ENCODE measurements around the gene NBEA.

Gene NBEA

DNA sequence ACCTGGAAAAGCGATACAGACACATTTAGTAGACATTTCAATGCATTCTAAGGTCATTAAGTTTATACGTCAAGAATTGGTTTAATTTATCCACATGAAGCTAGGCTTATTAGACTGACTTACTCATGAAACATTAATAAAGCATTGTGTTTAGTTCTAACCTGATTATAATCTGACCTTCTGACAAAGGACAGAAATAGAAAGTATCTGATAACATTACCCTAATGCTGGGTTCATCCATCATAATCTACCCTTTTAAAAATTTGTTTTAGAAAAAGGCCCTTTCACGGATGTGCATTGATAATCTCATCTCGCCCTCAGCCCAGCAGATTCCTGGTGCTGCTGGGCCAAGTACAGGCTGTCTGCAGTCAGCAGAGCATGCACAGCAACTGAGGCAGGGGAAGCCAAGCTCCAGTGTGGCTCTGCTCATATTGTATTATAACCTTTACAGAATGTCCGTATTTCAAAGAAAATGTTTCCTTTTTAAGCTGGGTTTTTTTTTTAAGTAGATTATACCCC lies 676.6 kb downstream of the NBEA start:
- H3K27me3 ChIP-seq (ENCODE audit: control insufficient read depth in 5 of 5, insufficient read depth in 4 of 5, low read length in 5 of 5): no peaks in the 10 kb centered on the region
- H3K27ac ChIP-seq (ENCODE audit: low read depth, low read length): no peak overlapping the region
- no peaks in the 10 kb centered on the region for H3K36me3 ChIP-seq (ENCODE audit: control insufficient read depth in 5 of 5, insufficient read depth in 5 of 5, low read length in 5 of 5)
- H3K9ac ChIP-seq (ENCODE audit: low read length in 5 of 5): no peak overlapping the region
- H3K4me1 ChIP-seq (ENCODE audit: control insufficient read depth in 5 of 5, insufficient read depth in 5 of 5, low read length in 5 of 5): no peaks in the 10 kb centered on the region
- no peaks in the 10 kb centered on the region for H3K9me3 ChIP-seq (ENCODE audit: control insufficient read depth in 5 of 5, low read length in 5 of 5)
- H3K4me3 ChIP-seq (ENCODE audit: low read depth in 1 of 5, low read length in 5 of 5): no peak overlapping the region

DNA sequence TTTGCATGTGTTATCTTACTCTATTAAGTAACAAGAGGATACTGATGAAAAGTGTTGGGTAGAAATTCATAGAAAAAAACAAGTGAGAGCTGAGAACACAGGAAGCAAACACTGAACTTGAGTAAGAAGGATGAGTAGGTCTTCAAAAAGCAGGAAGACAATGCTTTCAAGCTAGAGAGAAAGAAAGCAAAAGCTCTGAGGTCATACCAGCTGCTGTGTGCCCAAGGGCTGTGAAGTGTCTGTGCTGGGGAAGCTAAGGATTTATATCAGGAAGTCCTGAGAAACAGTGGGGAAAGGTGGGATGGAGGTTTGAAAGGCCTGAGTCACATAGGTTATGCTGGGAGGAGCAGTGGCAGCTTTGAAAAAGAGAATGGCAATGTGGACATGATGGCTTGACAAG lies 679.9 kb downstream of the NBEA start:
- no peak overlapping the region for H3K27ac ChIP-seq (ENCODE audit: low read depth, low read length)
- no peak overlapping the region for H3K4me3 ChIP-seq (ENCODE audit: low read depth in 1 of 5, low read length in 5 of 5)
- no peaks in the 10 kb centered on the region for H3K36me3 ChIP-seq (ENCODE audit: control insufficient read depth in 5 of 5, insufficient read depth in 5 of 5, low read length in 5 of 5)
- no peak overlapping the region for H3K9ac ChIP-seq (ENCODE audit: low read length in 5 of 5)
- no peaks in the 10 kb centered on the region for H3K27me3 ChIP-seq (ENCODE audit: control insufficient read depth in 5 of 5, insufficient read depth in 4 of 5, low read length in 5 of 5)
- H3K4me1 ChIP-seq (ENCODE audit: control insufficient read depth in 5 of 5, insufficient read depth in 5 of 5, low read length in 5 of 5): no peaks in the 10 kb centered on the region
- no peaks in the 10 kb centered on the region for H3K9me3 ChIP-seq (ENCODE audit: control insufficient read depth in 5 of 5, low read length in 5 of 5)

DNA sequence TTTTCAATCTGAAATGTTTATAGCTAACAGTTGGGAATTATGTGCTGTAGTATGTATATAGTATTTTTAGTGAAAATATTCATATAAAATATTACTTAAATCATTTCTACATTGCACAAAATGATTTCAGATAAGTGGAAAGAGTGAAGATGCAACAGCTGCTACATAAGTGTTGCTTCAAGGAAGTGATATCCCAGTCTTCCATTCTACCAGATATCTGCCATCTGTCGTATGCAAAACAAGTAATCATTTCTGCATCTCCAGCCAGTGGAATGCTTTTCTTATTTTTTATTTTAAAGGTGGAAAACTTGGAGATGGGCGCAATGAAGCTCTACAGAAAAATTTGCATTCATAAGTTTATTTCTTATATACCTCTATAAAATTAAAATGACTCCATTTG lies 687.0 kb downstream of the NBEA start:
- H3K9me3 ChIP-seq (ENCODE audit: control insufficient read depth in 5 of 5, low read length in 5 of 5): no peaks in the 10 kb centered on the region
- no peak overlapping the region for H3K9ac ChIP-seq (ENCODE audit: low read length in 5 of 5)
- no peaks in the 10 kb centered on the region for H3K36me3 ChIP-seq (ENCODE audit: control insufficient read depth in 5 of 5, insufficient read depth in 5 of 5, low read length in 5 of 5)
- H3K4me3 ChIP-seq (ENCODE audit: low read depth in 1 of 5, low read length in 5 of 5): no peak overlapping the region
- H3K27ac ChIP-seq (ENCODE audit: low read depth, low read length): no peak overlapping the region
- no peaks in the 10 kb centered on the region for H3K4me1 ChIP-seq (ENCODE audit: control insufficient read depth in 5 of 5, insufficient read depth in 5 of 5, low read length in 5 of 5)
- H3K27me3 ChIP-seq (ENCODE audit: control insufficient read depth in 5 of 5, insufficient read depth in 4 of 5, low read length in 5 of 5): no peaks in the 10 kb centered on the region

DNA sequence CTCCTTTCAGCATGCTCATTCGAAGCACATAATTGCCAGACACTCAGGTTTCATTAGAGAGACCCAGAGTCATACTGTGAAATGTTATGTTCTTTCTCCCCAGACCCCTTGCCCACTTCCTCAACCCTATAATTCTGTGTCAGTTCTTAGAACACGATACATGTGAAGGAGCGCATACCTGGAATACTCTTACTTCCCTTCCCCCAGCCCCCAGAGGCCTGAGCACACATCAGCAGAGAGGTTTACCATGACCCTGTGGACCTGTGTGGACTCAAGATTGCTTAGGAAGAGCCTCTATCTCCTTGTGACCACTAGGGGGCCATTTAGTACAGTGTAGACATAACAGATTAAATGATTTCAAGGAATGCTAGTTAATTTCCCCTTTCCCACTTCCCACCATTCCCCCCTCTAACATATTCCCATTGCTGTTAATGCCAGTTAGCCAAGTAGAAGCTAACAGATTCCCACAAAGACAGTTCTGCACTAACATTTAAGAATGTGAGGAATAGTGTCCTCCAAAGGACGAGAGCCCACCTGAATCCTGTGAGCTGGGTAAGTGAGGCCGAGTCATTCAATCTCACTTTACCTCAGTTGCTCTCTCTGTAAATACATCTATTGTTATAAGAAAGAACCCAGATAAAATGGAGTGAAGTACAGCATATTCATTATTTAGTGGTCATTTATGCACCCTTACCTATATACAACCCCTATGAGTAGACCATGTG lies 688.6 kb downstream of the NBEA start:
- Histone ChIP-seq H3K4me3 (ENCODE audit: low read depth in 1 of 5, low read length in 5 of 5) (no peak overlapping the region), H3K36me3 (ENCODE audit: control insufficient read depth in 5 of 5, insufficient read depth in 5 of 5, low read length in 5 of 5) (no peaks in the 10 kb centered on the region), H3K27ac (ENCODE audit: low read depth, low read length) (no peak overlapping the region), H3K9ac (ENCODE audit: low read length in 5 of 5) (no peak overlapping the region), H3K4me1 (ENCODE audit: control insufficient read depth in 5 of 5, insufficient read depth in 5 of 5, low read length in 5 of 5) (no peaks in the 10 kb centered on the region), H3K9me3 (ENCODE audit: control insufficient read depth in 5 of 5, low read length in 5 of 5) (no peaks in the 10 kb centered on the region), H3K27me3 (ENCODE audit: control insufficient read depth in 5 of 5, insufficient read depth in 4 of 5, low read length in 5 of 5) (no peaks in the 10 kb centered on the region)

DNA sequence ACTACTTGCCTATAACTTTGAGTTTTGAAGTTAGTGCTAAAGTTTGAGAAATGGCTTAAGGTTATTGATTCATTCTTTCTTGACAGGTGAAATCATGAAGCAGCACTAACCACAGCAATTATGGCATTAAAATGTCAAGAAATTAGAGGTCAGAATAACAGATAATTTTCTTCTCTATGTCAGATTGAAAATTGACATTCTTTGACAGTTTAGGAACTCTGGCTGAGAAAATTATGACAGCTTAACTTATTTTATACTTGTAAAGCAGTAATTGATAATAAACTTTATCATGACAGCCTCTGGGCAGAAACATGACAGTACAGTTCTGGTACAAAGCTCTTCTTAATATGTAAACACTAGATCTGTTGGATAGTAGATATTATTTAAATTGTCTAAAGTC lies 689.6 kb downstream of the NBEA start:
- Histone ChIP-seq H3K27ac (ENCODE audit: low read depth, low read length) (no peak overlapping the region), H3K27me3 (ENCODE audit: control insufficient read depth in 5 of 5, insufficient read depth in 4 of 5, low read length in 5 of 5) (no peaks in the 10 kb centered on the region), H3K36me3 (ENCODE audit: control insufficient read depth in 5 of 5, insufficient read depth in 5 of 5, low read length in 5 of 5) (no peaks in the 10 kb centered on the region), H3K4me1 (ENCODE audit: control insufficient read depth in 5 of 5, insufficient read depth in 5 of 5, low read length in 5 of 5) (no peaks in the 10 kb centered on the region), H3K9ac (ENCODE audit: low read length in 5 of 5) (no peak overlapping the region), H3K9me3 (ENCODE audit: control insufficient read depth in 5 of 5, low read length in 5 of 5) (no peaks in the 10 kb centered on the region), H3K4me3 (ENCODE audit: low read depth in 1 of 5, low read length in 5 of 5) (no peak overlapping the region)

DNA sequence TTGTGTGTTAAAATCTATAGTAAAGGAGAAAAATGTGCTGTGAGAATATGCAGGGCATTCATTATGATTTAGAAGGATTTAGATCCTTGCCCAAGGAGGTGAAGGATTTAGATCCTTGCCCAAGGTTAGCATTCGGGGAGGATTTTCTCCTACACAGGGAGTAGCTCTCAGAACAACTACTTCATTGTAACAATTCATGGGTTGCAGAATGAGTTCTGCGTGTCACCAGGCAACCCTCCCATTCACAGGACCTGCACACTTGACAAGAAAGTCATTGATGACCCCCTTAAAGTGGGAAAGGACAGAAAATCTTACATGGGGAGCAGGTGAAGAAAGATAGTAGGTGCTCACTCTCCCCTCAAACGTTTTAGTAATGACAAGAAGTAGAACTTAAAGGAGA lies 701.6 kb downstream of the NBEA start:
- H3K9ac ChIP-seq (ENCODE audit: low read length in 5 of 5): no peak overlapping the region
- no peaks in the 10 kb centered on the region for H3K4me1 ChIP-seq (ENCODE audit: control insufficient read depth in 5 of 5, insufficient read depth in 5 of 5, low read length in 5 of 5)
- no peaks in the 10 kb centered on the region for H3K27me3 ChIP-seq (ENCODE audit: control insufficient read depth in 5 of 5, insufficient read depth in 4 of 5, low read length in 5 of 5)
- no peak overlapping the region for H3K4me3 ChIP-seq (ENCODE audit: low read depth in 1 of 5, low read length in 5 of 5)
- H3K9me3 ChIP-seq (ENCODE audit: control insufficient read depth in 5 of 5, low read length in 5 of 5): no peaks in the 10 kb centered on the region
- no peak overlapping the region for H3K27ac ChIP-seq (ENCODE audit: low read depth, low read length)
- H3K36me3 ChIP-seq (ENCODE audit: control insufficient read depth in 5 of 5, insufficient read depth in 5 of 5, low read length in 5 of 5): no peaks in the 10 kb centered on the region

DNA sequence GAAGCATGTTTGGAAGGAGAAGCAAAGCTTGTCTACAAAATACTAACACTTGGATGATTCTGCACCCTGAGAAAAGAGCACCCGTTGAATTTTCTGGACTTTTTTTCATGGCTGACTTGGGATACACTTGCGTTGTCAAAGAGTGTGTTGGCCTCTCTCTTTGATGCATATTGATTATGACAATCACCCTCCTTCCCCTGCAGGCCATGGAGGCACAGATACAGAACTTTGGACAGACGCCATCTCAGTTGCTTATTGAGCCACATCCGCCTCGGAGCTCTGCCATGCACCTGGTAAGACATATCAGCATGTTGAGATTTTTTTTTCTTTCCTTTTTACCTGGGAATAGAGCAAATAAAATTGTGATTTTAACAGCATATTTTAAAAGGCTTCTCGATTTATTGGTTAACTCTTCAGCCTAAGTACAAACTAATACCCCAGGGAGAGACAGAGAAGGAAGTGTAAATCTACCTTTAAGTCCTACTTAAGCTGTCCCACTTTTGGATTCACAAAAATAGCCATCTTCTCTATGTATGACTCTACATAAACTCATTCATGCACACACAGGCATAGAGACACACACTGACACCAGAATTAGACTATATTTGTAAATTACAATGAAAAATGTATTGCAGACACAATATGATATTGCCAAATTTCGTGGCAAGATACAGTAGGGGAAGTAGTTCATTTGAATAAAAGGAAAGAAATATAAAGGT lies 704.1 kb downstream of the NBEA start:
- no peak overlapping the region for H3K27ac ChIP-seq (ENCODE audit: low read depth, low read length)
- H3K9ac ChIP-seq (ENCODE audit: low read length in 5 of 5): no peak overlapping the region
- H3K36me3 ChIP-seq (ENCODE audit: control insufficient read depth in 5 of 5, insufficient read depth in 5 of 5, low read length in 5 of 5): no peaks in the 10 kb centered on the region
- H3K4me1 ChIP-seq (ENCODE audit: control insufficient read depth in 5 of 5, insufficient read depth in 5 of 5, low read length in 5 of 5): no peaks in the 10 kb centered on the region
- H3K9me3 ChIP-seq (ENCODE audit: control insufficient read depth in 5 of 5, low read length in 5 of 5): no peaks in the 10 kb centered on the region
- H3K27me3 ChIP-seq (ENCODE audit: control insufficient read depth in 5 of 5, insufficient read depth in 4 of 5, low read length in 5 of 5): no peaks in the 10 kb centered on the region
- no peak overlapping the region for H3K4me3 ChIP-seq (ENCODE audit: low read depth in 1 of 5, low read length in 5 of 5)

DNA sequence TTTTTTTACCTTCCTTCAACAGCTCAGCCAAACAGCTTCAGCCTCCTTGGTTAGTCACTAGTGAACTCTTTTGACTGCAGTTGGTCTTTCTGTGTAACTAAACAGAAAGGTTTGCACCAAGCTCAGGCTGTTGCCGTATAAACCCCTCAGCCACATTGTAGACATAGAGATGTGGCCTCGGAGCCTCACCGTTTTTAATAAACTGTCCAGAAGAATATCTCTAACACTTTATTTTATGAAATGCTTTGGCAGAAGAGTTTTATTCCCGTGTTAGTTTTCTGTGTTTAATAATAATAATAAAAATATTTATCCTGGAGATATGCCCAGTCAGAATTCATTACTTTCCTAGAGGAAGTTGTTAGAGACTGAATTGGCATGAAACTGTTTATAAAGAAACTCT lies 706.1 kb downstream of the NBEA start:
- Histone ChIP-seq H3K27me3 (ENCODE audit: control insufficient read depth in 5 of 5, insufficient read depth in 4 of 5, low read length in 5 of 5) (no peaks in the 10 kb centered on the region), H3K36me3 (ENCODE audit: control insufficient read depth in 5 of 5, insufficient read depth in 5 of 5, low read length in 5 of 5) (no peaks in the 10 kb centered on the region), H3K9me3 (ENCODE audit: control insufficient read depth in 5 of 5, low read length in 5 of 5) (no peaks in the 10 kb centered on the region), H3K27ac (ENCODE audit: low read depth, low read length) (no peak overlapping the region), H3K4me1 (ENCODE audit: control insufficient read depth in 5 of 5, insufficient read depth in 5 of 5, low read length in 5 of 5) (no peaks in the 10 kb centered on the region), H3K9ac (ENCODE audit: low read length in 5 of 5) (no peak overlapping the region), H3K4me3 (ENCODE audit: low read depth in 1 of 5, low read length in 5 of 5) (no peak overlapping the region)

DNA sequence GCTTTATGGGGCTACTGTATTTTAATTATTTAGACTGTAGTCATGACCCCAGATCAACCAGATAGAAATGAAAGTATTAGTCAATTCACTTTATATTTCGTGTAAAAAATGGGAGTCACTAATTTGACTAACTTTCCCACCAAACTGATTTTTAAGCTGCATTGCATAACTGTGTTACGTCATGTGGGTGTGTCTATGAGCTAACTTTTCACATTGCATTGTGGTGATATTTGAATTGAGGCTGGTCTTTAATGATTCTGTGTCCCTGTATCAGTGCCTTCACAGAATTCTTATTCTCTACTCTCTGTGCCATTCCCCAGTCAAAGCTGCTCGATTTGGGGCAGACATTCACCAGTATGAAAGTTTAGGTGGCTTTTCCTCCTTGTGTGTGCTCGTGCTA lies 707.1 kb downstream of the NBEA start:
- Histone ChIP-seq H3K4me1 (ENCODE audit: control insufficient read depth in 5 of 5, insufficient read depth in 5 of 5, low read length in 5 of 5) (no peaks in the 10 kb centered on the region), H3K9ac (ENCODE audit: low read length in 5 of 5) (no peak overlapping the region), H3K27ac (ENCODE audit: low read depth, low read length) (no peak overlapping the region), H3K9me3 (ENCODE audit: control insufficient read depth in 5 of 5, low read length in 5 of 5) (no peaks in the 10 kb centered on the region), H3K4me3 (ENCODE audit: low read depth in 1 of 5, low read length in 5 of 5) (no peak overlapping the region), H3K36me3 (ENCODE audit: control insufficient read depth in 5 of 5, insufficient read depth in 5 of 5, low read length in 5 of 5) (no peaks in the 10 kb centered on the region), H3K27me3 (ENCODE audit: control insufficient read depth in 5 of 5, insufficient read depth in 4 of 5, low read length in 5 of 5) (no peaks in the 10 kb centered on the region)

DNA sequence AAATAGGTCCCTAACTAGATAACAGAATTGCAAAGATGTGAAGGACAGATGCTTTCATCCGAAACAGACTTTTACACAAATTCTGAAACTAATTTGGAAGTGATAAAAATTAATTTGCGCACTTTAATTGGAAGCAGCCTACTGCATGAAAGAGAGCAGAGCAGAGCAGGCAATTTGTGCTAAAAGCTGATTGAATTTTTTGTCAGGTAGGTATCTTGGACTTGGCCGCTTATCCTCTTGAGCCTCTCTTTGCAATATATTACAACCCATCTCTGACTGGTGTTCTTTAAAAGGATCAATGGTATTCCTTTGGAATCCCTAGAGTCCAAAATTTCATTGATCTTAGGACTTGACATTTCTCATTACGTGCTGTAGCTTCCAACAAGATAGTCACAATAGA lies 717.7 kb downstream of the NBEA start:
- no peak overlapping the region for H3K9ac ChIP-seq (ENCODE audit: low read length in 5 of 5)
- no peak overlapping the region for H3K4me3 ChIP-seq (ENCODE audit: low read depth in 1 of 5, low read length in 5 of 5)
- no peak overlapping the region for H3K27ac ChIP-seq (ENCODE audit: low read depth, low read length)
- H3K9me3 ChIP-seq (ENCODE audit: control insufficient read depth in 5 of 5, low read length in 5 of 5): no peaks in the 10 kb centered on the region
- peaks cover 0 to 3% (median 0%) of the 10 kb centered on the region in 5 donors for H3K36me3 ChIP-seq (ENCODE audit: control insufficient read depth in 5 of 5, insufficient read depth in 5 of 5, low read length in 5 of 5)
- H3K27me3 ChIP-seq (ENCODE audit: control insufficient read depth in 5 of 5, insufficient read depth in 4 of 5, low read length in 5 of 5): no peaks in the 10 kb centered on the region
- H3K4me1 ChIP-seq (ENCODE audit: control insufficient read depth in 5 of 5, insufficient read depth in 5 of 5, low read length in 5 of 5): no peaks in the 10 kb centered on the region

Measured in subcutaneous abdominal adipose tissue (tissue), 5 donors.